Activated naive CD8-positive, alpha-beta T cell treated with anti-CD3 and anti-CD28 coated beads, Interleukin-2, amount 50 U/mL, for 16 hours (primary cell): ENCODE measurements around the gene GALNT2.
A peak's percentile ranks its signal among the peaks of the same experiment; 100 is the strongest.

Source experiments
- DNase-seq: peaks from one replicate; pipeline ENCODE4 v3.0.0-alpha.2; 2020; ENCODE audit warnings: low read depth, low spot score

GALNT2 gene

DNA sequence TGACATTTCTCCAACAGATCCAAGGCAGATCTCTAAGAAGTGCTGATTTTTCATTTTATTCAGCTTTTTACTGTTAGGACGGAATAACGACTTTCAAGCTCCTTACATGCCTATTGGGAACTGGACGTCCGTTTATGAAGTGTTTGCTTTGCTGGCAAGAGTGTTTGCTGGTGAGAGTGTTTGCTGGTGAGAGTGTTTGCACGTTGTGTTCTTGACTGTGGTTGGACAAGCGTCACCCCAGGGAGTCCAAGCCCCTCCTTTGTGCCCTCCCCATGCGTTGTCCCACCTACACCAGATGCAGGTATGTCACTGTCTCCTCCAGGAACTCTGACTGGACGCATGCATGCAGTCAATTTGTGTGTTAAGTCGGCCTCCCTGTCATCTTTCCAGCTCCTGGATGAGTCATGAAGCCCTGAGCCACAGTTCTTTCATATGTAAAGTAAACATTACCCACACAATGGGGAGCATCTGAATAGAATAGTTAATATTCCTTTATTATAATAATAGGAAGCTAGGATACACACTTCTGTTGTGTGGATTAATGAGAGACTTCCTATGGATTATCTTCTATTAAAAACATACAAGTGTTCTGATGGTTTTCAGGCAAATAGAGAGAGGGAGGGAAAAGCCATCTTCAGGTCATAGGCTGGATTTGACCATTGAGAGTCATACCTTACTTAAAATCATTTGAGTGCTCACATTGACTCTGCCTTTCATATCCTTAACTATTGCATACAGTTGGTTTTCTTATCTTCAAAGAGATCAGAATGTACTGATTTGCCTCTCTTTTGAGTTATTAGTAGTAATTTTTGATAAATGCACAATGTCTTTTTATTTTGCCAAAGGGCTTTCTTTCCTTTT lies 119.2 kb downstream of the GALNT2 start:
- DNase-seq, result no peak

DNA sequence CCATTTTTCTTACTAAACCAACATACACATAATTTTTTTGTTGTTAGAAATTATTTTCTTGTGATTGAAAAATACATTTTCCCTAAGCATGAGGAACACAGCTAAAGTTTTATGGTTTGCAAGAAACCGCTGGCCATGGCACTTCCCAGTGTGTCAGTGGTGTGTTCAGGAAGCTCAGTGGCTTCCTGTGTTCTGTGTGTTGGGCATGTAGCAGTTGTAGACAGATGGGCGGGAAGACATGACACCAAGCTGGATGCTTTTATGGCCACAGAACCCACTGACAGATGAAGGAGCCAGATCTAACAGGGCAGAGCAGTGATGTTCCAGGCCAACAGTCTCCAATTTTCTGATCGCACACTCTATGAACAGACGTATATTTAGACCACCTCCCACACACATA lies 119.8 kb downstream of the GALNT2 start:
- no peak for DNase-seq

DNA sequence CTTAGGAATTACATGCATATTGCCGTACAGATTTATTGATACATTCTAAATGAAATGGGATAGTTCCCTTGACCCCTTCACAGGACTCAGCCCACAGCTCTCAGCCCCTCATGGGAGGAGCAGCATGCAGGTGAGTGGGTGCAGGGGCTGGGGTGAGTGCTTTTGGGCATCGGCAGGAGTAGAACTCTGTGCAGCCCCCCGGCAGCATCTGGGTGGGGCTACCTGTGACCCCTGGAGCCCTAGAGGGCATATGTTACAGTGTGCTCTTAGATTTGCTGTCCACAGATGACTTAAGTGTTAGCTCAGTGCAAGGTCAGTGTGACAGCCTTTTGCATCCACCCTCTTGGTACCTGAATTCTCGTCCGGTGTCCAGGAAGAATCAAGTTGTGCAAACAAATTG lies 120.3 kb downstream of the GALNT2 start:
- DNase-seq, result no peak

DNA sequence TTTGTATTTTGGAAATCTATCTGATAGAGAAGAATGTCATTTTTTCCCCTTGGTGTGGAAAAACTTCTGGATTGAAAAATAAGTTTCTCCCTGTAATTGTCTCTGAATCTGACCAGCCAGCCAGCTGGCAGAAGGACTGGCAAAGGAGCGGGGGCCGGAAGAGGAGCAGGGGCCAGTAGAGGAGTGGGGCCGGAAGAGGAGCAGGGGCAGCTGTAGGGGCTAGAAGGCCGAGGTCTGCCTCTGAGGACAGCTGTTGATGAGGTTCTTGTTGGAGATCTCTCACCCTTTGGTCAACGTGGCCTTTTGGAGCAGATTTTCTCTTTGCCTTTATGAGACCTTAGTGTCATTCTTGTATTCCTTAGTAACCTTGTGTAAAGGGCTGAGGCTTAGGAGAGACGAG lies 121.8 kb downstream of the GALNT2 start:
- DNase-seq, result no peak

DNA sequence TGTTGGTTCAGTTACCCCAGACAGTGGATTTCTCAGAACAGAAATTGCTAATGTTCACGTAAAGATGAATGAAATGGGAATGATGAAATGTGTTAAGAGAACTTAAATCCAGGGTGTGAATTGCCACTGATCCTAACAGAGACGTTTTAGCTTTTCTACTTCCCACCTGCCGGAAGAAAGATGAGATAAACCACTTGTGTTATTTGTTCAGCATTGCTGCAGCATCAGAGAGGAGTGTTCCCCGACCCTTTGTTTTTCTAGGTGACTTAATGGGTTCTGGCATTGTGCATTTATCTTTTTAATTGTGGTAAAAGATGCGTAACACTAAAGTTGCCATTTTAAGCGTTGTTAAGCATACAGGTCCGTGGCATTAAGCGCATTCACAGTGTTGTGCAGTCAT lies 122.3 kb downstream of the GALNT2 start:
- DNase-seq, result no peak

DNA sequence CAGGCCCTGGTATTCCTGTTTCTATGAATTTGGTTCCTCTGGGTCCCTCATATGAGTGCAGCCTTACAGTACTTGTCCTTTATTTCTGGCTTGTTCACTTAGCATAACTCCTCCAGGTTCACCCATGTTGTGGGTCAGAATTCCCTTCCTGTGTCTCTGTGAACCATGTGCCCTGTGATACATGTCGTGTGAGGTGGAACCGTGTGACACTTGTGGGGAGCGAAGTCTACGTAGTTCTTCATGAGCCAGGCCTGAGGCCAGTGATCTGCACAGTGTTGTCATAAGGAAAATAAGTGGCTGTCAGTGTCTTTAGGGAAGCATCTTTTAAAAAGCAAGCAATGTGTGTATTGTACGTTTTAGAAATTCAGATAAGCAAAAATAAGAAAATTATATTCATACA lies 122.8 kb downstream of the GALNT2 start:
- no peak for DNase-seq

DNA sequence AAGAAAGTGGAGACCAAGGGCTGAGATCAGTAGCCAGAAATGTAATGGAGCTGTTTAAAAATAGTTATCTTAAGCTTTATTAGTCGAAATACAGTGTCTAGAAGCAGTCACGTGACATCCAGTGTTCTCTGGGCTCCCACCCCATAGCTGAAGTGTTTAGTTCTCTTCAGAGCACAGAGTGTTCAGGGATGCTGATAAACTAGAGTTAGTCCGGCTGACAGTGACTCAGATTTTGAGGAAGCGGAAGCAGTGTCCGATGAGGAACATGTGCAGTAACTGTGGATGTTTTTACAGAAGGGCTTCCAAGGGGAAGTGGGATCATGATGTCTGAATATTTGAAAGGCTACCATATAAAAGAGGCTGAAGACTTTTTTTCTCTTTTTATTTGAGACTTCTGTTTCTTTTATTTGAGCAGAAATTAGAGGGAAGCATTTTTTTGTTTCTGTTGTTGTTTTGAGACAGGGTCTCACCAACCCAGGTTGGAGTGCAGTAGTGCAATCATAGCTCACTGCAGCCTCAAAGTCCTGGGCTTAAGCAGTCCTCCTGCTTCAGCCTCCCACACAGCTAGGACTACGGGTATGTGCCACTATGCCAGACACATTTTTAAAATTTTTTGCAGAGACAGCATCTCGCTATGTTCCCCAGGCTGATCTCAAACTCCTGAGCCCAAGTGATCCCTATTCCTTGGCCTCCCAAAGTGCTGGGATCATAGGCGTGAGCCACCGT lies 124.2 kb downstream of the GALNT2 start:
- no peak for DNase-seq

DNA sequence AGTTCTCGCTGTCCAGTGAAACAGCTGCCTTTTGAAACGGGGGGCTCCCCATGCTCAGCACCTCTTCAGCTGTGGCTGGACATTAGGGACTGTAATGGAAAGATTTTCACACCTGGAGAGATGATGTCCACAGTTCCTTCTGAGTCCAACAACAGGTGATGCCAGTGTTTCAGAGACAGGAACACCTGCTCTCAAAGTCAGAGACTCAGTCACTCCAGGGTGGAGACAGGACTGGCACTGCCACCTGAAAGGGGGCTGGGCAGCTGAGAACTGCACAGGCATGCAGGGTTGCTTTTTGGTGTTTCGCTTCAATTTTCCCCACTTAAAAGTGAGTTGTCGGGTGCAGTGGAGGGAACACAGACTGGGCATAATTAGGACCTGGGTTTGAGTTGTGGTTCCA lies 124.8 kb downstream of the GALNT2 start:
- DNase-seq, result no peak

DNA sequence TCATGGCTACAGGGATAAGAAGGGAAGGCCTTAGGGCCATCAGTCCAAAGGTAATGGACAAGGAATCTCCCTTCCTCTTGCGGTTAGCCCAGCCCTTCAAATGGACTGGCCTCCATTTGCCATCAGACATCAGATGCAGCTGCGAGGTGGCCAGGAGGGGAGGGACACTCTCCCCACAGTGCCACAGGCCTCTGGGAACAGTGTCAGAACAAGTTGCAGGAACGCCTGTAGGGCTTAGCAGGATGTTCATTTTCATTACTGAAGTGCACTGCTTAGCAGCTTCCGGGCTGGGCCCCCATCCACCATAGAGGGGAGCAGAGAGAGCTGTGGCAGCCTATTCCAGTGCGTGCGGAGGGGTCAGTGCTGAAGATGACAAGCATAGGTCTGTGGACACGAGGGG lies 127.5 kb downstream of the GALNT2 start:
- DNase-seq, result no peak

DNA sequence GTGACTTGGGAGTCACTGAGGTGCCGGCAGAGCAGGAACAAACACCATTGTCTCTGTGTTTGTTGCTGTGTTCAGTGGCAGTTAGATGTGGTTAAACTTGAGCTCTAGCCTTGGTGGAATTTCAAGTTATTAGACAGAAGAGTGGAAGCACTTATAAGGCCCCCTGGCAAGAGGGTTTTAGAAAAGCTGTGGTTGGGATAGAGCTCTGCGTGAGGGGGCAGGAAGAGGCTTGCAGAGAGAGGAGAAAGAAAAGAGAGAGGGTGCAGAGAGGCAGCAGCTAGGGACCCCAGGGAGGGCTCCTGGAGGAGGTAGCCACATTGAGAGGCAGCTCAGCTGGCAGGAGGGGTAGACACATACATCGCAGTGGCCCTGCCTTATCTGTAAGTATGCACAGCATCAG lies 128.2 kb downstream of the GALNT2 start:
- DNase-seq, result no peak

DNA sequence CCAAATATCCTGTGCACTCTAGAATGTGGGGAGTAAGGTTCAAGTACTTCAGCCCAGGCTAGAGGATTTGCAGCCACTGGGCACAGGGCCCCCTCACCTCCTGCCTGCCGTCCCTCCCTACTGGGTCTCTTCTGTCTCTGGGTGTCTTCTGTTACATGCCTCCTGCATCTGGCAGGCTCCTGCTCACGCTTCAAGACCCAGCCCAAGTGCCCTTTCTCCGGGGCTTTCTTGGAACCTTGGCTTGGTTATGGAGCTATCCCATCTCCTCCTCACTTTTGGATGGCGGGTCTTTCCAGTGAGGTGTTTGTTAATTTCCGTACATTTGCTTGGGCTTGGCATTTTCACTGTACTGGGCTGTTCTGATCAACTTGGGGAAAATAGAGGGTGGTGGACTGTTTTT lies 129.0 kb downstream of the GALNT2 start:
- no peak for DNase-seq

DNA sequence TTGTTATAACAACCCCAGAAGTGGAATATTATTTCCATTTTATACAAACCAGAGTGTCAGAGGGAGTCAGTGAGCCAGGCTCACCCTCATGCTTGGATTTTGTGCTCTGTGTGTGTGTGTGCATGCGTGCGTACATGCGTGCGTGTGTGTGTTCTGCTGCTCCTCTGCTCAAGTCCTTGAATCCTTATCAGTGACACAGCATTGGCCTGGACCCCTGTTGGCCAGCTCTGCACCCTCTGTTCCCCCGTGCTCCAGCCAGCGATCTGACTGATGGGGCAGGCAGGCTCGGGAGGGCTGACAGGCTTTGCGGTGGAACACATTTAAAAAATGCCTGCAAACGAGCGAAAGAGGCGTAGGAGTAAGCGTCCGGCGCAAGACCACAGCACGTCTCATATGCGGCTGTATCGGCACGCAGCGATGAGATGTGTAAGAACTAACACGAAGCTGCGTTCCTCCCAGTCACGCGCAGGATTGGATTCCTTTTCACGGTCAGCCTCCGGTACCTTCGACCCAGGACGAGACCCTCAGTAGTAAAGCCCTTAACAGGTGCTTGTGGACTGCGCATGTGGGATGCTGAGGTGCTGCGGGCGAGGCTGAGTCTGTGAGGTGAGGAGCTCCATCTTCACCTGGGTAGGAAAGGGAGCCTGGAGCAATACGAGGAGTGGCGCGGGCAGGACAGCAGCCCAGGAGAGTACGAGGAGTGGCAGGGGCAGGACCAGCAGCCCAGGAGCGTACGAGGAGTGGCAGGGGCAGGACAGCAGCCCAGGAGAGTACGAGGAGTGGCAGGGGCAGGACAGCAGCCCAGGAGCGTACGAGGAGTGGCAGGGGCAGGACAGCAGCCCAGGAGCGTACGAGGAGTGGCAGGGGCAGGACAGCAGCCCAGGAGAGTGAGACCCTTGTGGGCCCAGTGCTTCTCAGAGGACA lies 130.9 kb downstream of the GALNT2 start:
- no peak for DNase-seq

DNA sequence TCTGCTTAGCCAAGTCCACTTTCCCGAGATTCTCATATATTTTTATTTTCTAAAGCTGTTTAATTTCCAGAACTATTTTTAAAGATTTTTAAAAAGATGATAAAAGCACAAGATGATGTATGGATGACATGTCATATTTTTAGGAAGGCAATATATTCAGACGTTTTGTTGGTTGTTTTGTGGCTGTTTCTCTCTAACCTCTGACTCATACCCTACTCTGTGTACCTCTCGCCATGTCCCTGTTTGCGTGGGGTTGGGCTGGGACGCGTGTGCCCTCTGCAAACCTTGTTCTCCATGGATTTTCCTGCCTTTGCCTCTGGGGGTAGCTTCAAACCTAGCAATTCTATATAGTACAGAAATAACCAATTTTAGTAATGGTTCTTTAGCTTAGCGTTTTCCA lies 132.0 kb downstream of the GALNT2 start:
- DNase-seq, result no peak

DNA sequence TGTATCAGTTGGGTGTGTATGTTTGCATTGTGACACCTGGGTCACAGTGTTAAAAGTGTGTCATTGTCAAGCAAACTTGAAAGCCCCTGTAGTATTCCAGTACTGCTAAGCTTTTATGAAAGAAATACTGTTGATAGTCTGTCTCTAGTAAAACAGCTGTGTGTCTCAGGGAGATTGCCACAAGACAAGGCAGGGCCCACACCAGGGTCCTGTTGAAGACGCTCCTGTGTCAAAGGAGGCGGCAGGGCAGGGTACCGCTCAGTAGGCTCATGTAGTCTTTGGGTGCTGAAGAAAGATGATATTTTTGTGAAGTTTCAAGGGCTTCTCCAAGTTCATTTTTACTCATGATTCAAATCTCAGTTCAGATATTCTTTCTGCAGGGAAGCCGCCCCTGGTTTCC lies 132.5 kb downstream of the GALNT2 start:
- no peak for DNase-seq

DNA sequence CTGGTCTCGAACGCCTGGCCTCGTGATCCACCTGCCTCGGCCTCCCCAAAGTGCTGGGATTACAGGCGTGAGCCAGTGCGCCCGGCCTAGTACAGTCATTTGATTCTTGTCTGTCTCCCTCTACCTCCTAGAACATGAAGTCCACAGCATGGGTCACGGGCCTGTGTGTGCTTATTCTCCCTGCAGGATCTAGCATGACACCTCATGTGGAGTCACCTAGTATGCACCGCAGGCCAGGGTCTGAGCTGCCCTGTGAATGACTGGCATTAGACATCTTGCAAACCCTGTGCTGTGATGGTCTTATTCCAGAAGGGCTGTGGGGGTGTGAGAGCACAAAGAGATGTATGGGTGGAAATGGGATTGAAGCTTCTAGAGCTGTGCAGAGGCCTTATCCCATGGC lies 133.2 kb downstream of the GALNT2 start:
- DNase-seq, result no peak

DNA sequence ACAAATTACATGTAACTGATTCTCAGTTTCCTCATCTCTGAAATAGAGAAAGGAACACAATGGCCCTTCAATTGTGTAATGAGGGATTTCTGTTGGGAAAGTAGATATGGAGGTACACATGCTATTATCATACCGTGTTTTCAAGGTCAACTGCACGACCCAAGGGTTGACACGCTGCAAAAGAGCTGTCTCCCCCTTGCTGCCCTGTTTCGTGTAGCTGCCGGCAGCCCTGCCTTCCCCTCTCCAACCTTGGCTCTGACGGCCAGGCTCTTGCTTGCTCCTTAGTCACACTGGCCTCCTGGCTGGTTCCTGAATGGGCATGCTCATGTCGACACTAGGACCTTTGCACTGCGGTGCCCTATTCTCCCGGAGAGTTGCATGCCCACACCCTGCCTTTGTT lies 134.4 kb downstream of the GALNT2 start:
- no peak for DNase-seq

DNA sequence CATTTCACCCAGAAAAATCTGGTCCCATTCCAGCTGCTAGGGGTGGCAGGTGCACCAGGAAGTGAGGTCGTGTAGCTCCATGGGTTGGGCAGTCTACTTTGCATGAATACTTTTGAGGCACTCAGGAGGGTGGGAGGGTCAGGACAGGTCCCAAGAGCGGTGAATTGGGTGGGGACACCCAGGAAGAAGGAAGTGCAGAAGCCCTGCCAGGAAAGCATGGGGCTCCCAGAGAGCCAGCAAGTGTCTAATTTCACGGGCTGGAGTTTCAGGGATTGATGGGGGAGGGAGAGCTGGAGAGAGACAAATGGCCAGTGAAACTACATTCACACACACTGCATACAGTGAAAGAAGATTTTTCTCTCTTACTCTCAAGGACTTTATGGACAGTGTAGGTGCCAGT lies 137.8 kb downstream of the GALNT2 start:
- DNase-seq, result no peak

DNA sequence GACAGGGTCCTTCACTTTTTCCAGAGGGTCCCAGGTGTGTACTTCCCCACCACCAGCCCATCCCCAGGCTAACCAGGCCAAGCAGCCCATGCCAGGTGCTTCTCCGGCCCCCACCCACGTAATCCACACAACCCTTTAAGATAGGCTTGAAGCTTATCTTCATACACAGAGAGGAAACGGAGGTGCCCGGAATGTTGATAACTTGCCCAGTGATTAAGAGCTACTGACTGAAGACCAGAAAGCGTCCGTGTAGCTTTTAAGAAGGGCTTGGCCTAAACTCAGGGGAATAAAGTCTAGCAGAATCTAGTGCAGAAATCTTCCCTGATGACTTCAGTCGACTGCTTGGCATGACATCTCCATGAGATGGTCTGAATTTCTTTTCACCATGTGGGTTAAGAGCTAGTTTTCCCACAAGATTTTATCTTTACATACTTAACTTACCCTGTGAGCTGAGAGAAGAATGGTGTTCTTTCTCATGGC lies 138.7 kb downstream of the GALNT2 start:
- no peak for DNase-seq

DNA sequence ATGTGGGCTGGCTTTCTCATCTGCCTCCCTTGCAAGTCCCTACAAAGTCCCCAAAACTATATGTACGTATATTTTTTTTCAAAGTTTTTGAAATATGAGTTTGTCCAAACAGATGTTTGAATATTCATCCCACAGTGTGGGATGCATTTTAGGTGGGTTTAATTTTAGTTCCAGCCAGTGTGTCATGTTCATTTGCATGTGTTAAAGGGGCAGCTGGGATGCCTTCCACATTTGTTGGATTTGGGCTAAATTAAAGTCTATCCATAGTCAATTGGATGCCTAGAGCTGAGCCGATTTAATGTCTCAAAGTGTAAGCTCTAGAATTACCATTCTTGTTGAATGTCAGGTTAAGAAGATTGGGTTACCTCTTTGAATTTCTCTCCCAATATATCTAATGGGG lies 139.2 kb downstream of the GALNT2 start:
- DNase-seq, result no peak

DNA sequence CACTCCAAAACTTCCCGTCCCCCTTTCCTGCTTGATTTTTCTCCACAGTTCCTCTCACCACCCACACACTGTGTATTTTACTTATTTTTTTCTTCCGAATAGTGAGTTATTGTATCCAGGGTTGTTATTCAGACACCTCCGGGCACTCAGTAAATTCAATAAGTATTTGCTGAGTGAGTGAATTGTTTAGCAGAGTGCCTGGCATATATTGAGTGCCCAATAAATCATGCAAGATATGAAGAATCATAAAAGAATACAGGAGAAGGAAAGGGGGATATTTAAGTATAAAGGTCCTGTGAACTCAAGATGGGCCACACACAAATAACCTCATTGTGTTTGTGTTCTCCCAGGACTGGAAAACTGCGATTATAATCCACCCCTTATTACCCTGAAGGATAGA lies 139.9 kb downstream of the GALNT2 start:
- no peak for DNase-seq

DNA sequence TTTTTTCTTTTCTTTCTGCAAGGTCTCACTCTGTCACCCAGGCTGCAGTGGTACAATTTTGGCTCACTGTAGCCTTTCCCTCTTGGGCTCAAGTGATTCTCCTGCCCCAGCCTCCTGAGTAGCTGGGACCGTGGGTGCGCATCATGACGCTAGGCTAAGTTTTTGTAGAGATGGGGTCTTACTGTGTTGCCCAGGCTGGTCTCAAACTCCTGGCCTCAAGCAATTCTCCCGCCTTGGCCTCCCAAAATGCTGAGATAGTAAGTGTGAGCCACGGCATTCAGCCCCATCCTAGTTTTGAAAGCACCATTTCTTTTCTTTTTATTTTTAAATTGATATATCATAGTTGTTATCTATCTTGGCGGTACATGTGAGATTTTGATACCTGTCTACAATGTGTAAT lies 140.6 kb downstream of the GALNT2 start:
- no peak for DNase-seq

DNA sequence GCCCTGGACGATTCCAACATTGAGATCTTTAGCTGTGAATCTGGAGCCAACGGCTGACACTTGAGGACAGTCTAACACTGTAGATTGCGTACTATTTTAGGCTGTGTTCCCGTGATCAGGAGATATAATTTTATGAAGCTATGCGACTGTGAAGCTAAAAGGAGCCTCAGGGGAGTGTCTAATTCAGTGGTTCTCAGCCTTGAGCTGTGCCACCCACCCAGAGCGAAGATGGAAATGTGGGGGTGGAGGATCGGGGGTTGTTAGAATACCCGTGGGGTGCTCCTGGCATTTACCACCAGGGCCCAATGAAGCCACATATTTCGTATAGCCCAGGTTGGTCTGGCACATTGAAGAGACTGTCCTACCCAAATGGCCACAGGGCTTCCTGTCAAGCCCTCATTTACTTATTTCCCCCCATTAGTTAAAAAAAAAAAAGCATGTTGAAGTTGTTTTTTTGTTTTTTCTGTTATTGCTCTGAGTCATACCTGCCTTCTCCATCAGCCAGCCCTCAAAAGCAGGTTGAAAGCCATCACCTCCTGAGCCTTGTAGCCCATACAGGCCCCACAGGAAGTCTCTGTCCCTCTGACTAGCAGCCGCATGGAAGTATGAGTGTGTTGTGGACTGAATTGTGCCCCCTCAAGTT lies 141.7 kb downstream of the GALNT2 start:
- DNase-seq, result peak; percentile 8
